ENCODE data around the gene LBR.

DNA sequence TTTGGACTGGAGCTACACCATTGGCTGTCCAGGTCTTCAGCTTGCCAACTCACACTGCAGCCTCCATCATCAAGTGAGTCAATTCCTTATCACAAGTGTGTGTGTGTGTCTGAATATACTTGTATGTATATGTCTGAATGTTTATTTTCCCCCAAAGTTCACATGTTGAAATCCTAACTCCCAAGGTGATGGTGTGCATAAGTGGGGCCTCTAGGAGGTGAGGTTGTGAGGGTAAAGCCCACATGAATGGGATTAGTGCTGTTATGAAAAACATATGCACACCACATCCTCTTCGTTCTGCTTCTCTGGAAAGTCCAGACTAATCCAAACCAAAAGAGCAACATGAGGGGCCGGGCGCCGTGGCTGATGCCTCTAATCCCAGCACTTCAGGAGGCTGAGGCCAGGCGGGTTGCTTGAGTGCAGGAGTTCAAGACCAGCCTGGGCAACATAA, 48.7 kb upstream of the LBR start:
- TF ChIP-seq, protein P1, sequence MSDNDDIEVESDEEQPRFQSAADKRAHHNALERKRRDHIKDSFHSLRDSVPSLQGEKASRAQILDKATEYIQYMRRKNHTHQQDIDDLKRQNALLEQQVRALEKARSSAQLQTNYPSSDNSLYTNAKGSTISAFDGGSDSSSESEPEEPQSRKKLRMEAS (CRISPR knock-in tag; IDR thresholded peaks at IDR 0.05), result no peak
- no peak for TF ChIP-seq KAT7 (CRISPR knock-in tag; IDR thresholded peaks at IDR 0.05; ENCODE audit: borderline replicate concordance)
- TF ChIP-seq ZNF263 (CRISPR knock-in tag; IDR thresholded peaks at IDR 0.05; ENCODE audit: low read depth), result no peak
- no peak for TF ChIP-seq MYBL2 (CRISPR knock-in tag; IDR thresholded peaks at IDR 0.05)
- no peak for TF ChIP-seq SP1 (CRISPR knock-in tag; conservative IDR thresholded peaks at IDR 0.05)
- TF ChIP-seq, protein P2, sequence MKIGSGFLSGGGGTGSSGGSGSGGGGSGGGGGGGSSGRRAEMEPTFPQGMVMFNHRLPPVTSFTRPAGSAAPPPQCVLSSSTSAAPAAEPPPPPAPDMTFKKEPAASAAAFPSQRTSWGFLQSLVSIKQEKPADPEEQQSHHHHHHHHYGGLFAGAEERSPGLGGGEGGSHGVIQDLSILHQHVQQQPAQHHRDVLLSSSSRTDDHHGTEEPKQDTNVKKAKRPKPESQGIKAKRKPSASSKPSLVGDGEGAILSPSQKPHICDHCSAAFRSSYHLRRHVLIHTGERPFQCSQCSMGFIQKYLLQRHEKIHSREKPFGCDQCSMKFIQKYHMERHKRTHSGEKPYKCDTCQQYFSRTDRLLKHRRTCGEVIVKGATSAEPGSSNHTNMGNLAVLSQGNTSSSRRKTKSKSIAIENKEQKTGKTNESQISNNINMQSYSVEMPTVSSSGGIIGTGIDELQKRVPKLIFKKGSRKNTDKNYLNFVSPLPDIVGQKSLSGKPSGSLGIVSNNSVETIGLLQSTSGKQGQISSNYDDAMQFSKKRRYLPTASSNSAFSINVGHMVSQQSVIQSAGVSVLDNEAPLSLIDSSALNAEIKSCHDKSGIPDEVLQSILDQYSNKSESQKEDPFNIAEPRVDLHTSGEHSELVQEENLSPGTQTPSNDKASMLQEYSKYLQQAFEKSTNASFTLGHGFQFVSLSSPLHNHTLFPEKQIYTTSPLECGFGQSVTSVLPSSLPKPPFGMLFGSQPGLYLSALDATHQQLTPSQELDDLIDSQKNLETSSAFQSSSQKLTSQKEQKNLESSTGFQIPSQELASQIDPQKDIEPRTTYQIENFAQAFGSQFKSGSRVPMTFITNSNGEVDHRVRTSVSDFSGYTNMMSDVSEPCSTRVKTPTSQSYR (CRISPR knock-in tag; IDR thresholded peaks at IDR 0.05), result no peak
- TF ChIP-seq CREB1 (CRISPR knock-in tag; IDR thresholded peaks at IDR 0.05), result no peak
- TF ChIP-seq TCF7 (CRISPR knock-in tag; IDR thresholded peaks at IDR 0.05; ENCODE audit: low read depth), result no peak
- no peak for TF ChIP-seq JUN (CRISPR knock-in tag; IDR thresholded peaks at IDR 0.05)

Data from WTC11 (cell line).